NCI-H226 (cell line): Measurements from ENCODE around the gene OR5H1.
A peak's percentile ranks its signal among the peaks of the same experiment; 100 is the strongest.
"Not testable (repeated sequence)": the region's sequence is repeated elsewhere in the genome, so short reads cannot be mapped to it uniquely, and the experiment has no call there.

ENCODE experiments used
- DNase-seq: peaks from one replicate; pipeline ENCODE4 v3.0.0-alpha.2; 2015

Gene OR5H1

DNA sequence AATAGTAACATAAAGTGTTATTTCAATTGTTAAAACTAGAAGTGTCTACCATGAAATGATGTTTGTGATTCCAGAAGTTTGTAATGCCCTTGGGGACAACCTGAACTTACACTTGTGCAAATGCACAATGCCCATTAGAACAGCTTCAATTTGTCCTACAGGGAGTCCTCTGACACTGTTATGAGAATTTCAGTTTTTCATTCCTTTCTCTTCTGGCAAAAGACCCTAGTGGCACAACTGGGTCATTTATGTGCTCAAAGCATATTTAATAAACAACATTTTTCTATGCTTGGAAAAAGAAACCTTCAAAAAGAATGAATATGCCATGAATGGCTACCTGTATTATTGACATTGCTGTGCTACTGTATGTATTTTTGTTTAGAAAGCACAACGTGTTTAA, at the start of gene OR5H1:
Gene OR5H1 (plus strand): TSS at position 301 of the 400 bp plus-strand sequence. CDS start 1,977 bp downstream, outside the sequence.
- DNase-seq = no peak

DNA sequence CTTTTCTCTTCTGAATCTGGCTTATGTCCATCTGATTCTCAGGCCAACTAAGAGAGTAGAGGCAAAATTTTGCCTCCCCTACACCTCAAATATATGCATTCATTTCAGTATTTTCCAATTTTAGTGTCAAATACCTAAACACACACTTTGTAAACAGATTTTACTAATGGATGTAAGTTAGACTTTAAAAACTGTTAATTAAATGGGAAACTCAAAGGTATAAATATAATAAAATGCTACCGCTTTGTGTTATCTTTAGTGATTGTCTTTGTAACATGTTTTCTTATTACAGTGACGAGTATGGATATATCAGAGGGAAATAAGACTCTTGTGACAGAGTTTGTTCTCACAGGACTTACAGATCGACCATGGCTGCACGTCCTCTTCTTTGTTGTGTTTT, 43.6 kb upstream of the OR5H1 start, which contains the start of gene OR5AC2:
Gene OR5AC2 (plus strand): TSS at position 301 of the 400 bp plus-strand sequence. CDS start 0 bp downstream, at position 301.
- DNase-seq = no peak

DNA sequence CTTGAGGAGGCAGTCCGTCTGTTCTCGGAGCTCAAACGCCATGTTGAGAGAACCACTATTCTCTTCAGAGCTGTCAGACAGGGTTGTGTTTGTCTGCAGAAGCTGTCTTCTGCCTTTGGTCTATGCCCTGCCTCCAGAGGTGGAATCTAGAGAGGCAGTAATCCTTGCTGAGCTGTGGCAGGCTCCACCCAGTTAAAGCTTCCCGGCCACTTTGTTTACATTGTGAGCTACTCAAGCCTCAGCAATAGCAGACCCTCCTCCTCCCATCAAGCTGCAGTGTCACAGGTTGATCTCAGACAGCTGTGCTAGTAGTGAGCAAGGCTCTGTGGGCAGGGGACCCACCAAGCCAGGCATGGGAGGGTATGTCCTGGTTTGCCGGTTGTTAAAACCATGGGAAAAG, 34.6 kb upstream of the OR5H1 start:
- no peak for DNase-seq

DNA sequence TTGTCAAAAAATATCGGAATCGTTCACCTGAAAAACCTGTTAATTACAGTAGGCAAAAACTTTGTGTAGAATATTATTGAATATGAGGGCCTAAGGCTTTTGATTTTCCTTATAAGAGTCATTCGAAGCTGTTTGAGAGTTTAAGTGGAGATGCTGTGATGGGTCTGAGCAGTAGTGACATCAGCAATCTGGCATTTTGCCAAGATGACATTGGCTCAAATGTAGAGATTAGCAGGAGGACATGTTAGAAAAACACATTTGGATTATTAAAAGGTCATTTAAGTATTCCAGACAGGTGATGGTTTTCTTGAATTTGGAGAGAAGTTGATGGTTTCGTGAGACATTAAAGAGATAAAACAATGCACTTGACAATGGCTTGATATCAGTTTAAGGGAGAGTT, 30.7 kb upstream of the OR5H1 start:
- no peak for DNase-seq

GRCh38 chr3:98108162-98108561, 22.4 kb upstream of the OR5H1 start:
- no peak for DNase-seq

- DNase-seq = no peak
Observed at GRCh38 chr3:98109807-98110549, 20.5 kb upstream of the OR5H1 start.

DNA sequence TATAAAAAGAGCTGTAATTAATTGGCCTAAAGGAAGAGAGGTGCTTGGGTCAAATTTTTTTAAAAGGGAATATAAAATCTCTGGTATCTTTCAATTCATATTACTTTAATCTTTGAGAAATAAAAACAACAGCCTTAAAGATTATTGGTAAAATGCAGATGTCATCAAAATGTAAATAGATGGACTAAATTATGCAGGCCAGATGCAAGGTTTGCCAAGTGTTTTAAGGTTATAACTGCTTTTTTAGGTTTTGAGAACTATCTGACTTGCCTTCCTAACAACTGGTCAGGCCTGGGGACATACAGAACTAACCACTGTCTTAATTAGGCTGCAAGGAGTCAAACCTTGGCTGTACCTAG, 20.0 kb upstream of the OR5H1 start:
- no peak for DNase-seq

DNA sequence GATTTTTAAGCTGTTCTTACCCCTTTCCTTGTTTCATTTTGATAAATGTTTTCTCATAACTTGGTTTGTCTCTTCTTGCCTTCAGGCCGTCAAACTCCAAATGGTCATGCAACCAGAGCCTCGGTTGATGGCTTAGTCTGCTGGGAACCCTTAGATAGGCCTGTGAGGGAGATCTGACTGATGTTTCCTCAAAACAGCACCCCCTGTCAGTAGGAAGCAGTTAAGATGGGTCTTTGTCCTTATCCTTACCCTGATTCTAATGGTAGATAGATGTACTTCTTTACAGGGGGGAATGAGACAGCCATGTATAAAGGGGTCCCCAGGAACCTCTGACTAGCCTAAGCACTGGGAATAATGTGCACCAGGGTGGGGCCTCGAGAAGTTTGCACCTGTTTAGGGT, 16.3 kb upstream of the OR5H1 start:
- no peak for DNase-seq

DNA sequence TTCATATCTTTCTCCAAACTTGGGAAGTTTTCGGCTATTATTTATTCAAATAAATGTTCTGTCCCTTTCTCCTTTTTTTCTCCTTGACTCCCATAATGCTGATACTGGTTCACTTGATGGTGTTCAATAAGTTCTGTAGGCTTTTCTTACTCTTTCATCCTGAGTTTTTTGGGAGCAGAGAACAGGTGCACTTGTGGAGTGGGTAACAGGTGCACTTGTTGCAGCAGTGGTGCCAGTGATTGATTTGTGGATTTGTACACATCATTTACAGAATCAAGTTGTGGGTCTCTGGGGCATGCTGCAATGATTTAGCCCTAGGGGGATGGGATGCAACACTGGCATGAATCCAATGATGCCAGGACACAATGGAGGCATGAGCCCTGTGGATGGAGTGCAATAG, 14.8 kb upstream of the OR5H1 start:
- no peak for DNase-seq

DNA sequence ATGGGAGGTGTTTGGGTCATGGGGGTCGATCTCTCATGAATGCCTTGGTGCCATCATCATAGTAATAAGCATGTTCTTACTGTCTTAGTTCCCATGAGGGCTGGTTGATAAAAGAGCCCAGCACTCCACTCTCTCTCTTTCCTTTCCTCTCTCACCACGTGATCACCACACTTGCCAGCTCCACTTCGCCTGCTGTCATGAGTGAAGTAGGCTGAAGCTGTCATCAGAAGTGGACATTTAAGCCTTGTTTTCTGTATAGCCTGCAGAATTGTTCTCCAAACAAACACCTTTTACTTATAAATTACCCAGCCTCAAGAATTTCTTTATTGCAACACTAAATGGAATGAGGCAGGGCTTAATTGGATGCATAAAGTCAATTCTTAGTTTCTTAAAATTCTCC, 6.1 kb downstream of the OR5H1 start:
- DNase-seq = no peak

GRCh38 chr3:98137826-98138557, 7.5 kb downstream of the OR5H1 start:
- not testable (repeated sequence) for DNase-seq

DNA sequence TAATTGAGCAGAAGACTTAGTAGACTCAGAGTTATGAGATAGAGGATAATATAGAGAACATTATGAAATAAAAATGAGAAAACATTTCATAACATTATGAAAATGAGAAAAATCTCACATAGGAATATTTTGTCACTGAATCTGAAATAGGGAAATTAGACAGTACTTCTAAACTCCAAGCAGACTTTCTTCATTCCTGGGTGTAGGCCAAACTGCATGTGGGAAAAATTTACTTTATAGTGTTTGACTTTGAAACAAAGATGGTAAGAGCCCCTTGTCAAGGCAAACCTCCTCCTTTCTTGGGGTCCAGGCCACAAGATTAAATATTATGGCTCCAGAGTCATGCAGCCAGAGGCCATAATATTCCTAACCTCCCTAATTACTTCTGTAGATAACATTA, 10.0 kb downstream of the OR5H1 start:
- DNase-seq = no peak

DNA sequence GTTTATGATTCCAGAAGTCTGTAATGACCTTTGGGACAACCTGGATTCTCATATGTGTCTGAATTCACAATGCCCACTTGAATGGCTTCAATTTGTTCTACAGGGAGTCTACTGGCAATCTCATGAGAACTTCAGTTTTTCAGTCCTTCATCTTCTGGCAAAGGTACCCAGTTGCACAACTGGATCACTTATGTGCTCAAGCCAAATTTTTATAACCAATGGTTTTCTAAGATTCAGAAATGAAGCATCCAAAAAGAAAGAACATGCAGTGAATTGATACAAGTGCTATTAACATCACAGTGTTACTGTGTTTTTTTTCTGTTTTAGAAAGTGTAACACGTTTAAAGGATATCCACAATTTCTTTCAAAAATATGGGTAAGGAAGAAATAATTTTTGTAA, 16.7 kb downstream of the OR5H1 start, which contains the start of gene OR5H14:
Gene OR5H14 (plus strand): TSS at position 301 of the 400 bp plus-strand sequence. CDS start 1,907 bp downstream, outside the sequence.
- no peak for DNase-seq

DNA sequence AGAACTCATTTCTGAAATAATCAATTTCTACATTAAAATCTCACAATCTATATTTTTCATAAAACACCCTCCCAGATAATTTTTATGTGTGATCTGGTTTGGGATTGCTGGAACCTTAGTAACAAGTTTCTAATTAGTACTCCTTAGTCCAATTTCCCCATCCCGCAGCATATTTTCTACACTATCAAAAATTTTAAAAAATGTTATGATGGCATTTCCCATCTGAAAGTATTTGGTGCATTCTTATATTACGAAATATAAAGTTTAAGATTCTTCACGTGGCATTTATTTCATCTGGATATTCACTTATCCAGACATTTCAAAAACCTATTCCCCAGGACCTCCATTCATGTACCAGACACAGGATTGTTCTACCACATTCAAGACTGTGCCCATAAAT, 18.2 kb downstream of the OR5H1 start:
- no peak for DNase-seq

GRCh38 chr3:98149456-98149855, 18.9 kb downstream of the OR5H1 start:
- DNase-seq = peak; percentile 59

- peak; percentile 87 for DNase-seq
Observed at GRCh38 chr3:98151241-98151640, 20.7 kb downstream of the OR5H1 start.

DNA sequence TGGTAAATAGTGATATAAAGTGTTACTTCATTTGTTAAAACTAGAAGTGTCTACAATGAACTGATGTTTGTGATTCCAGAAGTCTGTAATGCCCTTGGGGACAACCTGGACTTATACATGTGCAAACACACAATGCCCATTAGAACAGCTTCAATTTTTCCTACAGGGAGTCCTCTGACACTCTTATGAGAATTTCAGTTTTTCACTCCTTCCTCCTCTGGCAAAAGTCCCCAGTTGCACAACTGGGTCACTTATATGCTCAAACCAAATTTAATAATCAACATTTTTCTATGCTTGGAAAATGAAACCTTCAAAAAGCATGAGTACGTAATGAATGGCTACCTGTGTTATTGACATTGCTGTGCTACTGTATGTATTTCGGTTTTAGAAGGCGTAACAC, 35.9 kb downstream of the OR5H1 start, which contains the start of gene OR5H15:
Gene OR5H15 (plus strand): TSS at position 301 of the 400 bp plus-strand sequence. CDS start 2,004 bp downstream, outside the sequence.
- DNase-seq = no peak

DNA sequence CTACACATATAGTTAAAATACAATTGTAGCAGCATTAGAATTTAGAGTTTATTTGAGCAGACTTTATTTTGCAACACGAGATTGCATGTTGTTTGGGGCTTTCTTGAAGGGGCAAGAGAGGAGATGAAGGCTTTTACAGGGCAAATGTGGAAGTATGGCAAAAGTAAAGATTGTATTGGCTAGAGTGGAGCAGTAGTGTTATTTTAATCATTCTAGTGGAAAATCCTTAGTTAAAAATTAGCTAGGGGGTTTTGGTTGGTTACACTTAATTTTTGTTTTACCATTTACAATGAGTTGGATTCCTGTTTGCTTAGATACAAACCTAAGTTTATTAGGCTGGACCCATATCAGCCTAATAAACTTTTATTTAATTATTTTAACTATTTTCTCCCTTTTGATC, 40.5 kb downstream of the OR5H1 start:
- DNase-seq = no peak

DNA sequence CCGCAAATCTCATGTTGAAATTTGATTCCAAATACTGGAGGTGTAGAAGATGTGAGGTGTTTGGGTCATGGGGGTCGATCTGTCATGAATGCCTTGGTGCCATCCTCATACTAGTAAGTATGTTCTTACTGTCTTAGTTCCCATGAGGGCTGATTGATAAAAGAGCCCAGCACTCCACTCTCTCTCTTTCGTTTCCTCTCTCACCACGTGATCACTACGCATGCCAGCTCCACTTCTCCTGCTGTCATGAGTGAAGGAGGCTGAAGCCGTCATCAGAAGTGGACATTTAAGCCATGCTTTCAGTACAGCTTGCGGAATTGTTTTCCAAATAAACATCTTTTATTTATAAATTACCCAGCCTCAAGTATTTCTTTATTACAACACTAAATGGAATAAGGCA, 42.1 kb downstream of the OR5H1 start:
- no peak for DNase-seq

DNA sequence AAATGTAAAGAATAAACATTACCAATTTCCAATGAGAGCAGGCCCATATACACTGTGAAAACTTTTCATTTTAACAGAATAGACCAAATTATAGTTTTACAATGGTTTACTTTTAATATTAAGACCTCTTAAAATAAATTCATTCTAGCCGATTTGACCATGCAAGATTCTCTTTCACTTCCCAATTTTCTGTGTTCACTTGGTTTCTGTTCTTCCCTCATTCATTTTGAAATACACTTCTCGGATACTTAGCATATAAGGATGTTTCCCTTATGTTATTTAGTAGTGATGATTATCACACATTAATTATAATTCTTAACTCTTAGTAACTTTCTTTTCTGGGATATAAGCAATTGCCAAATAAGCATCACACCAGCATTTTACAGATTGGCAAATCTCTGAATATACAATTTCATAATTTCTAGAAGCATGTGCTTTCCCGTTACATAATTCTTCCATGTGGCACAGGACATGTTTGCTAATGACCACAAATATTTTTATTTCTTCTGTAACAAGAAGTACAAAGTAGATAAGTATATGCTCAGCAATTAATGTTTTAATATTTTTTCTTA, 49.9 kb downstream of the OR5H1 start:
- no peak for DNase-seq

DNA sequence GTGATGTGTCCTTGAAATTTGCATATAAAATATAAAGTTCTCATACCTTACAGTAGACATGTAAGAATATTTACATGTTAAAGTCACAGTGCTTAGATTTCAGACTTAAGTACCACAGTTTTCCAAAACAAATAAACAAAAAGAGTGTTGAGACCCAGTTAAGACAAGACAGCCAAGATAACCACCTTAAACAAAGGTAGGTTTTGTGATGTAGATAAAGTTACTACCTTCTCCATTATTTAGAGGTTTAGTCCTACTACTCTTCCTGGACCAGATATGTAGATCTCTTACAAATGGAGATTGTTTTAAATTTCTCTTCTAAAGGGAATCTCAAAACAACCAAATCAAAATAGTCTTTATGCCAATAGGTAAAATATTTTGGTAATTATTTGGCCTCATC, 51.7 kb downstream of the OR5H1 start:
- no peak for DNase-seq

- peak; percentile 14 for DNase-seq
Observed at GRCh38 chr3:98185180-98185579, 54.7 kb downstream of the OR5H1 start.
